IPS DF 4.7 (cell line): Measurements from ENCODE around the gene CGN.
"Not testable (repeated sequence)": the region's sequence is repeated elsewhere in the genome, so short reads cannot be mapped to it uniquely, and the experiment has no call there.

Experiments
- DNase-seq: peaks from one replicate; pipeline ENCODE4 v3.0.0-alpha.2; 2013; ENCODE audit warnings: low spot score; ENCODE audit errors: extremely low read depth

The CGN gene

GRCh38 chr1:151520359-151520758 is 9.2 kb downstream of the CGN start:
- no peak for DNase-seq

GRCh38 chr1:151522427-151522826 is 11.2 kb downstream of the CGN start:
- DNase-seq = not testable (repeated sequence)

- no peak for DNase-seq
Measured at GRCh38 chr1:151523326-151523725, 12.1 kb downstream of the CGN start.

- DNase-seq = no peak
Measured at GRCh38 chr1:151524736-151525135, 13.5 kb downstream of the CGN start.

- no peak for DNase-seq
Measured at GRCh38 chr1:151526735-151527525, 15.7 kb downstream of the CGN start.

- no peak for DNase-seq
Measured at GRCh38 chr1:151529211-151529702, 18.1 kb downstream of the CGN start.

GRCh38 chr1:151529781-151530180 is 18.6 kb downstream of the CGN start:
- no peak for DNase-seq

GRCh38 chr1:151530461-151530860 is 19.3 kb downstream of the CGN start:
- DNase-seq = no peak

- no peak for DNase-seq
Measured at GRCh38 chr1:151533870-151534269, 22.7 kb downstream of the CGN start.

GRCh38 chr1:151534662-151535278 is 23.6 kb downstream of the CGN start:
- DNase-seq = no peak

GRCh38 chr1:151535326-151536271 is 24.4 kb downstream of the CGN start:
- DNase-seq = no peak

GRCh38 chr1:151536499-151536898 is 25.3 kb downstream of the CGN start:
- no peak for DNase-seq

GRCh38 chr1:151537112-151537511 is 25.9 kb downstream of the CGN start:
- no peak for DNase-seq

- DNase-seq = no peak
Measured at GRCh38 chr1:151539321-151540020, 28.3 kb downstream of the CGN start.

GRCh38 chr1:151540021-151540981 is 29.1 kb downstream of the CGN start, which contains the start of gene TUFT1:
Gene TUFT1 (plus strand): TSS chr1:151540309. CDS start chr1:151540367, 58 bp downstream.
- DNase-seq = no peak

- no peak for DNase-seq
Measured at GRCh38 chr1:151540982-151541377, 29.8 kb downstream of the CGN start.

GRCh38 chr1:151541752-151542151 is 30.6 kb downstream of the CGN start:
- no peak for DNase-seq

GRCh38 chr1:151542710-151543129 is 31.5 kb downstream of the CGN start:
- DNase-seq = no peak

GRCh38 chr1:151545542-151545941 is 34.4 kb downstream of the CGN start:
- no peak for DNase-seq
